NCI-H524 (cell line): ENCODE measurements around the gene NHERF1.
A peak's percentile ranks its signal among the peaks of the same experiment; 100 is the strongest.

ENCODE experiments used
- DNase-seq, 2 experiments: peaks; one replicate each; lab custom pipeline; 2025; lab: John Stamatoyannopoulos, UW

Gene NHERF1

DNA sequence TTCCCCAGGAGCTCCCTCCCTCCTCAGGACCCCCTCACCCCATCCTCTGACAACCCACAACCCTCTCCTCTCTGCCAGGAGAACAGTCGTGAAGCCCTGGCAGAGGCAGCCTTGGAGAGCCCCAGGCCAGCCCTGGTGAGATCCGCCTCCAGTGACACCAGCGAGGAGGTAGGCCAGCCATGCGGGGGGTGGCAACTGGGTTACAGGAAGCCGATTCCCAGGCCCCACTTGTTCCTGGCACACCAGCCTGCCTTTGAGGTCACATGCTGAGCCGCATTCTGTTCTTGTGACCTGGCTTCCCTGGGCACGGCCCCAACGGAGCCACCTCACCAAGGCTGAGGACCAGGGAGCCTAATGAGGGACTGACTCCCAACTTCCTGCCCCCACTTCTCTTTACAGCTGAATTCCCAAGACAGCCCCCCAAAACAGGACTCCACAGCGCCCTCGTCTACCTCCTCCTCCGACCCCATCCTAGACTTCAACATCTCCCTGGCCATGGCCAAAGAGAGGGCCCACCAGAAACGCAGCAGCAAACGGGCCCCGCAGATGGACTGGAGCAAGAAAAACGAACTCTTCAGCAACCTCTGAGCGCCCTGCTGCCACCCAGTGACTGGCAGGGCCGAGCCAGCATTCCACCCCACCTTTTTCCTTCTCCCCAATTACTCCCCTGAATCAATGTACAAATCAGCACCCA is 19.8 kb downstream of the NHERF1 start:
- DNase-seq = no peak

GRCh38 chr17:74768763-74769114 is 20.3 kb downstream of the NHERF1 start:
- no peak for DNase-seq

- DNase-seq = no peak
Measured at GRCh38 chr17:74769266-74769855, 20.9 kb downstream of the NHERF1 start.

DNA sequence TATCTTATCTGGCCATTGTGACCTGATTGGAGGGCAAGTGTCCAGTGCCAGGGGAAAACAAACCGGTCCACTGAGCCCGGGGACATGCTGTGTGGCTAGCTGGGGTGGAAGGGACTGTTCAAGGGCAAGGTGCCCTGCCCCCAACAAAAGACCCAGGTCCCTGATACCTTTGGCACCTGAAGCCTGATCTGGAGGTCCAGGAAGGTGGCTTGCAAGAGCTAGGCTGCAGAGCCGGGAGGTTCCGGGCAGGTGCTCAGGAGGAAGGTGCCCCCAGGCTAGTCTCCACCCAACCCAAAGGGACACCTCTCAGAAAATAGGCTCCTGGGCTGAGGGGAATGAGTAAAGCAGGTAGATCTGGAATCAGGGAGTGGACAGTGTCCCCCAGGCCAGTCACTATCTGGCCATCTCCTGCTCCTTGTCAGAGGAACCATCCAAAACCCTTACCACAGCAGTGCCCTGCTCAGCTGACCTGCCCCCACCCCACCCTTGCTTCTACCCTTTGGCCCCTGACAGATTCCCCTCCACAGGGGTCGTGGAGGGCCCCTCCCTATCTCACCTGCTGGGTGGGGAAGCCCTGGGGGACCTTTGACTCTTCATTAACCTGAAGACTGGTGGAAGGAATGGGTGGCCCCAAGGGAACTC is 21.5 kb downstream of the NHERF1 start:
- DNase-seq = no peak

- DNase-seq = peak; percentile 58 to 77
Measured at GRCh38 chr17:74770498-74771318, 22.3 kb downstream of the NHERF1 start.

DNA sequence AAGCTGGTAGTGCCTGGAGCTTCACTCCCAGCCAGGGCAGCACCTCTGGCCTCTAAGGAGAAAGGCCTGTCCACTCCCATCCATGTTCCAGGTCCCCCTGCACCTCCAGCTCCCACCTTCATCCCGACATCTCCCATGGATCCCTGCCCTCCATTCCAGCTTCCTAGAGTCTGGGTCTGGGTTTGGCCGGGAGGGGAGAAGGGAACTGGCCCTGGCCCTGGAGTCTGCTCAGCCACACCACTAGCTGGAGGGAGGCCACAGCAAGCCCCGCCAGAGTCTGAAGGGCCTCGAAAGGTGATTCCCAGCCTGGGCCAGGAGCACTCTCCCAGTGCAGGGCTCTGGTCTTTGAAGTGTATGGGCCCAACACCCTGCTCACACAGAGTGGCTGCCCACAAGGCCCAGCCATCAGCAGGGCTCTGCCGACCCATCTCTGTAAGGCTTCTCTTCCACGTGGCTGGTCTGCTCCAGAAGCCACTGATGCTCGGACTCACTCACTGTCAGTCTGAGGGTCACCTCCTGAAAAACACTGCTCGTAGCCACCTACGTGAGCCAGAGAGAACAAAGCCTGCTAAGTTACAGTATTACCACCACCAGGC is 23.0 kb downstream of the NHERF1 start:
- DNase-seq = no peak

GRCh38 chr17:74772053-74772452 is 23.6 kb downstream of the NHERF1 start:
- DNase-seq = no peak

- no peak for DNase-seq
Measured at GRCh38 chr17:74773414-74773813, 25.0 kb downstream of the NHERF1 start.

GRCh38 chr17:74773871-74774286 is 25.5 kb downstream of the NHERF1 start:
- DNase-seq = no peak

DNA sequence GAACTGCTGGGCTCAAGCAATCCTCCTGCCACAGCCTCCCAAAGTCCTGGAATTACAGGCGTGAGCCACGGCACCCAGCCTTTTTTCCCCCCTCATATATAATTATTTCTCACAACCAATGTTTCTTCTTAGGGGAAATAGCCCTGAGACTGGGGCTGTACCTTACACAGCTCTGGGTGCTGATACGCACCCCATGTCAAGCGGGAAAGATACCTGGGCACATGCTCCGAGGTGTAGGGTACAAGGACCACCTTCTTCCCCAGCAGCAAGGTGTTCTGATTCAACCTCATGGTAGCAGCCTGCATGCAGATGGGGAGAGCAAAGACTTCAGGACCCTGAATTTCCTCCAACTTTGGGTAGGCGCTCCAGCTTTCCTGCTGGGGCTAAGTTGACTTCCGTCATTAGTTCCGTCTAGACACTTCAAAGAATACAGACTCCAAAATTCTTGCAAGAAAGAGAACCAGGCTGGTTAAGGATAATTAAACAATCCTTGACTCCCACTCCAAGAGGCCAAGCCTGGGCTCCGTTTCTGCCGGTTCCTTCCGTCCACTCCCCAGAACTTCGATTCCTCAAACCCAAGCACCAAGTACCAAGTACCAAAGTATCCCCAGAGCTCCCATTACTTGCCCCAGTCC is 27.1 kb downstream of the NHERF1 start:
- no peak for DNase-seq

- peak; percentile 97 to 100 for DNase-seq
Measured at GRCh38 chr17:74776044-74776962, 27.9 kb downstream of the NHERF1 start, which contains the start of gene NAT9. TSS of gene NAT9 (minus strand) at chr17:74776345. CDS start at chr17:74775698, 647 bp downstream.

- no peak for DNase-seq
Measured at GRCh38 chr17:74776990-74777389, 28.6 kb downstream of the NHERF1 start.

DNA sequence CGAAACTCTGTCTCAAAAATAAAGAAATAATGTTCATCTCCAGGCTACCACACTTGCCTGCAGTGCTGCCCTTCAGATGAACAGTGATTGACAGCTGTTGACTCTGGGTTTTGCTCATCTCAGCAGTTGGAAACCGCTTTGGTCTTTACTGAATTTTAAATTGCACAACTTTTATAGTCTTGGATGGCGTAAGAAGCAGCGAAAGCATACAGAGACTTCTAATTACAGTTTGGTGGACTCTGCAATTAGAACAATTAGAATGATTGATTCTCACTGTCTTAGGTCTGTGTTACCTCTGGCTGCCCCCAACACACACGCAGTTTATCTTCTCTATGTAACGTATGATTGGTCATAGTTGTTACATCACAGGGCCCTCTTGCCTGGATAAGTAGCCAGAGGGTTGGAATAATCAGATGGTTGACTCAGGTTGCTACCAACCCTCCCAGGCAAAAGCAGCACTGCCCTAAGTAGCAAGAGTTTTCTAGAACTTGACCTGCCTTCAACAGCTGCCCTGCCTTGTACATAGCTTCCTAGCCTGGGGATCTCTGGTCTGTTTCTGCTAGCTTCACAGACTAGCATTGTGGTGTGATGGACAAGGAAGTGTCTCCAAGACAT is 29.6 kb downstream of the NHERF1 start:
- no peak for DNase-seq

DNA sequence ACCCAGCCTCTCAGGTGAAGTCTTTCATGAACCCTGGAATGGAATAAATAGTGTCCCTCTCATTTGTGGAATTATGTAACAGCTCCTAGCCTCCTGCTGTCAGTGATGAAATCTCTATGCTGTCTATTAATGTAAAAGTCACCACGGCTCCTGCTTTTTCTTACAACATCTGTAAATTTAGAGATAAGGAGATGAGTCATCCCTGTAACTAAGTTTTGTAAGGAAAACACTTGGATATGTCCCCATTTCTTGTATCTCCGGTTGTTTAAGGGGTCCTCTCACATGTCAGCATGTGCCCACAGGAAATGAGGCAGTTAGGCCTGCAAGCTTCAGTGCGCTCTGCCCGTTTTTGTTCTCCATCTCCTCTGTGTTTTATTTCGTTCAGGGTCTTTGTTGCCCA is 30.5 kb downstream of the NHERF1 start:
- DNase-seq = no peak

GRCh38 chr17:74779501-74779900 is 31.1 kb downstream of the NHERF1 start:
- DNase-seq = no peak

GRCh38 chr17:74779948-74780400 is 31.5 kb downstream of the NHERF1 start:
- DNase-seq = no peak

DNA sequence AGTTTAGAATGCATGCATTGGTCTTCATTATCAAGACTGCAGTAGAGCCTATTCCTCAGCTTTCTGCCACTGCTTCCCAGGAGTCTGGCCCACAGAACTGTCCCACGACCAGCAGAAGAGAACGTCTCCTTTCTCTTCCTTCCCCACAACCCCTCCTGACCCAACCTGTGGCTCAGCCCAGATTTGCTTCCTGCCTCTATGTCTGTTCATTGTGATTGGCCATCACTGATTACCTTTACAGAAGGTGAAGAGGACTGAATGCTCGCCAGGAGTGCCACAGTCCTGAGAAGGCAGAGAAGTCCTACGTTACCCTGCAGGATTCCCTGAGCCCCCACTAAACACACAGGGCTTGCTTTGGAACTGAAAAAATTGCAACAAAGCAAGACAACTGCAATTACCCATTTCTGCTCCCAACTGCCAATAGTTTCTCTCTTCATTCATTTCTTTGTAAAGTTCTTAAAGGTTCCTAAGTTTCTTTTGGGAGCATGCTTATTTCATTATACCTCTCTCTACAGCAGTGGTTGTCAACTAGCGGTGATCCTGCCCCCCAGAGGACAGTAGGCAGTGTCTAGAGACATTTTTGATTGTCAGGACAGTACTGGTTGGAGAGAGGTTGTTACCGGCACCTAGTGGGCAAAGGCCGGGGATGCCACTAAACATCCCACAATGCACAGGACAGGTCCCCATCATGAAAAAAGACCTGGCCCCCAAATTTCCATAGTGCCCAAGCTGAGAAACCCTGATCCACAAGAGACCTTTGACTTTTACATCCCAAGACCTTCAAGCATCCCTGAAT is 32.2 kb downstream of the NHERF1 start:
- peak; percentile 81 to 88 for DNase-seq

GRCh38 chr17:74782571-74782970 is 34.1 kb downstream of the NHERF1 start:
- no peak for DNase-seq
